Measurements from ENCODE around the gene HRH1. TPM values are rescaled to one million over a fixed set of nuclear protein-coding genes. Genes with fewer than 3 reads are reported as not detected.
"Not testable (repeated sequence)": the region's sequence is repeated elsewhere in the genome, so short reads cannot be mapped to it uniquely, and the experiment has no call there.

Gene HRH1
- total RNA-seq, 1 experiment from 2014 or later: 16.7 TPM

GRCh38 chr3:11201251-11202019, 47.1 kb downstream of the HRH1 start:
- DNase-seq (ENCODE audit: low read depth): peak; percentile 70

DNA sequence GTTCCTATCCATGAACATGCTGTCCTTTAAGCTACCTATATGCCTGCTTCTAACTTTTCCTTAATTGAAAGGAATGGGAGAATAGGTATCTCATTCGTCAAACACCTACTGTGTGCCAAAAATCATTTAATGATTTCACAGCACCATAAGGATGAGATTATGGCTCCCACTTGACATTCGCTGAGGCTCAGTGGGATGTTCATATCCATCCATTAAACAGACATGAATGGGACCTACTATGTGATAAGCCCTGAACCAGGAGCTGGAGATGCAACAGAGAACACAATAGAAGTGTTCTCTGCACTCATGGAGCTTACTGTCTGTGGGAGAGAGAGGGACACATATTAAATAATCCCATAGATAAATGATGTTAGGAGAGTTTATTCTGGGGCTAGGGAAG, 49.7 kb downstream of the HRH1 start:
- DNase-seq (ENCODE audit: low read depth): no peak

DNA sequence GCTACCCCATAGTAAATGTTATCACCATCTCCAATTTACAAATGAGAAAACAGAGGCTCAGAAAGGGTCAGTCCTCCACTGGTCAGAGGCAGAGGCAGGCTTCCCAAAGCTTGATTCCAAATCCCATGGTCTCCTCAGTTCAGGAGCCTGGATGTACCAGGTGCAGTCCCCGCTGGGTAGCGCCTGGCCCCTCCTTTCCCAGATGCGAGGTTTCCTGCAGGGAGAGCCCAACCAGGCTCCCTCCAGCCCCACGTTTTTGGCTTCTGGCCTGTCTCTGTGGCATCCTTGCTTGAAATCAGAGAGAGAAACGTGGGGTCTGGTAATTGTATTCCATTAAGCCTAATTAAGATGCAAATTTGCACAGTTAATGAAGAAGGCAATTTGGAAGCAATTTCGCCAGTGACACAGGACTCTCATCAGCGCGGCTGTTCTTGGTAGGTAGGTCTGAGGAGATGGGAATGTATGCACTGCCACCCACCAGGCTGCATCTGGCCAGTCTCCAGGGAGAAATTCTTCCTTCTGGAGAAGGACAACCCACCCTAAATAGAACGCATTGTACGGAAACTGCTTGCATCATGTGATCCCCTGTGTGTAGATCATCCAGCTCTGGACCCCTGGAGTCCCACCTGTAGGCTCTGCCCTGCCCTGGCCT, 50.5 kb downstream of the HRH1 start:
- no peak for DNase-seq (ENCODE audit: low read depth)

GRCh38 chr3:11205881-11206280, 51.6 kb downstream of the HRH1 start:
- not testable (repeated sequence) for DNase-seq (ENCODE audit: low read depth)

- DNase-seq (ENCODE audit: low read depth): no peak
Measured at GRCh38 chr3:11206316-11206715, 52.0 kb downstream of the HRH1 start.

DNA sequence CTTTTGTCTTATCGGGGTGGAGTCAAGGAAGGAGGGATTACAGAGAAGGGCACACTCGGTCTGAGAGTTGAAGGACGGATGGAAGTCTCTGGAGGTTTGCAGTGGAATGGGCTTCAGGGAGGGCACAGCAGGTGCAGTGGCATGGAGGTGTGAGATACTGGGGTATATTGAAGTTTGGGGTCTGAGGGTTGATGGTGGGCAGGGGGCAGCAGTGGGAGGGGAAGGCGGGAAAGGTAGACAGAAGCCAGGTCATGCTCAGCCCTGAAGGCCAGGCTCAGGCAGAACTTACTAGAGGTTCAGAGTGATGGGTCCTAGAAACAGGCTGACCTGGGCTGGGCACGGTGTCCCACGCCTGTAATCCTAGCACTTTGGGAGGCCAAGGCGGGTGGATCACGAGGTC, 52.7 kb downstream of the HRH1 start:
- no peak for DNase-seq (ENCODE audit: low read depth)

DNA sequence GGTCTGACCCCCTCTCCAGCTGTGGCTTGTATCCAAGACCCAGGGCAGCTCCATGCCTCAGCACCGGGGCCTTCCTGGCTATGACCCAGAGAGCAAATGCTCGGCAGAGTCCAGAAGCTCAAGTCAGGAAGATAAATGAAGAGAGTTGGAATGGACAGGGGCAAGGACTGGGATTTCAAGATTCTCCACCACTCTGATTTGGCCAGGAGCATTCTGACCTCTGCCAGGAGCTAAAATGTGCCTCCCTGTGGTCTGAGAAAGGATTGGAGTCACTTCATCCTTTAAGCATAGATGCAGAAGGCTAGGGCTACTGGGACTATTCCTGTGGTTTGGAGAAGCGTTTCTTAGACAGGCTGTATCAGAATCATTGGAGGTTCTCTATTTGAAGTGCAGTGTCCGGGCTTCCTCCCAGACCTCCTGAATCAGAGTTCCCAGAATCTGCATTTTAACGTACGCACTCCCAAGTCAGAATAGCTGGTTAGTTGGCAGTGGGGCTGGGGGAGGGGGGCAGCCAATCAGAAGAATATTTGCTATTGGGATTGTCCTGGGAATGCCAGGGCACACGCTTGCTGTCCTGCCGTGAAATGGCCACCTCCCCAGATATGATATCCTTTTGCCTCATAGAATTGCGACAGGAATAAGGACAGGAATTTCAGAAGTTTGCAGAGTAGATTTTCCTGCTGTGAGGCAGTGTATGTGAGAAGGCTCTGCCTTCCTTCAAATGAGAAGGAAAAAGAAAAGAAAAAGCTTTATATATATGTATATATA, 57.4 kb downstream of the HRH1 start:
- DNase-seq (ENCODE audit: low read depth): peak; percentile 48

- DNase-seq (ENCODE audit: low read depth): peak; percentile 80
Measured at GRCh38 chr3:11212299-11212608, 58.0 kb downstream of the HRH1 start.

- DNase-seq (ENCODE audit: low read depth): peak; percentile 82
Measured at GRCh38 chr3:11212784-11213183, 58.5 kb downstream of the HRH1 start.

GRCh38 chr3:11213810-11214450, 59.6 kb downstream of the HRH1 start:
- no peak for DNase-seq (ENCODE audit: low read depth)

DNA sequence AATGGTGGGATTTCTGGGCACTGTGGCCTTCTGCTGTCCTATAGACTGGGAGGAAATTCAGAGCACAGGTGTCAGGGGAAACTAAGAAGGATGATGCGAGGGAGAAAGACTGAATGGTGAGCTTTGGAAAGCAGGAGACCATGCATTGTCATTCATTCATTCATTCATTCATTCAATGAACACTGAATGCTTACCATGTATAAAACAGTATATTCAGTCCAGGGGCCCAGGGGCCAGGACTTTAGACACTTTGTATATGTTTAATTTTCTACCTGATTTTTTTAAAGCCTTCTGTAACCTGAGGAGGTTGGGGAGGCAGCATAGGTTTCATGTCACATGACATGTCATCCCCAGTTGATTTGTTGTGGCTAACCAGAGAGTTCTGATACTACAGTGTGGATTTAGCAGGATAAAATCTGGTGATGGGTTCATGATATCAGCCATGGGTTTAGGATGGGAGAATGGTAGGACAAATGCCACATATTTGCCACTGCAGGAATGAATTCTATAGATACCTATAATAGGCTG, 60.2 kb downstream of the HRH1 start:
- DNase-seq (ENCODE audit: low read depth): no peak

DNA sequence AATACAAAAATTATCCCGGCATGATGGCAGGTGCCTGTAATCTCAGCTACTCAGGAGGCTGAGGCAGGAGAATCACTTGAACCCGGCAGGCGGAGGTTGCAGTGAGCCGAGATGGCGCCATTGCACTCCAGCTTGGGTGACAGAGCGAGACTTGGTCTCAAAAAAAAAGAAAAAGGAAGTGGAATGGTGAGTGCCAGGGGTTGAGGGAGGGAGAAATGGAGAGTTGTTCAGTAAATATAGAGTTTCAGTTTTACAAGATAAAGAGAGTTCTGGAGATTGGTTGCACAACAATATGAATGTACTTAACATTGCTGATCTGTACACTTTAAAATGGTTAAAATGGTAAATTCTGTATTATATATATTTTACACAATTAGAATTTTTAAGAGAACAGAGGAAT, 63.1 kb downstream of the HRH1 start:
- DNase-seq (ENCODE audit: low read depth): not testable (repeated sequence)

DNA sequence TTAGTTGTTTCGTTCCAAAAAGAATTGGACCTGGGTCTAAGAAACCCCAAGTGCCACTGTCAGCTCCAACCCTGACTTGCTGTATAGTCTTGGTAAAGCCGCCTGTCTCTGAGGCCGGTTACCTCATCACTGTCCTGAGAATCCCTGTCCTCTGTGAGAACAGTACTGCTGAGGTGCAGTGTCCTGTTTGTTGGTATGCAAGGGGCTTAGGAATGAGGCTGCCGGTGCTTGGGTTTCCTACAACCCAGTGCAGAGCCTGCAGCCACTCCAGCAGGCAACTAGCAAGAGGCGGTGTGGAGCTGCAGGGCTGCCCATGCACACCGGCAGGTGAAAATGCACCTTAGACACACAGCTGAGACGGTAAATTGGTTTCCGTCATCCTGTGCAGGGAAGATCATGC, 65.9 kb downstream of the HRH1 start:
- no peak for DNase-seq (ENCODE audit: low read depth)

DNA sequence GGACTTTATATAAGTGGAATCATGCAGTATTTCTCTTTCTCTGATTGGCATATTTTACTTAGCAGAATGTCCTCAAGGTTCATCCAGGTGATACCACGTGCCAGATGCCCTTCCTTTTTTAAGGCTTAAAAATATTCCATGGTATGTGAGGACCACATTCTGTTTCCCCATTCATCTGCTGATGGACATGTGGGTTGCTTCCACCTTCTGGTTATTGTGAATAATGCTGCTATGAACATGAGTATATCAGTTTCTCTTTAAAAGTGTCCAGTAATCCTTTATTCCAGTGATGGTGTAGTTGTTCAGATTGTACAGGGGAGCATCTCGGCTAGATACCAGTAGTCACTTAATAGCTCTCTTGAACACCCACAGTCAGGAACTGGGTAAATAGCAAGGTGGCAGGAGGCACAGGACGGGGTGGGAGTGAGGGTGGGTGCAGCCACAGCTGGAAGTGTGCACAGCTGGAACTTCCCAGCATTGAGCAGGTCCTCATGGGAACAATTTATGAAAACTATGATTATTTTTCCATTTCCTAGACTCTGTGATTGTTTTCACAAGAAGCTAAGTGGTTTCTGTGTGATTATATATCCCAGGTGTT, 67.6 kb downstream of the HRH1 start:
- DNase-seq (ENCODE audit: low read depth): no peak

GRCh38 chr3:11224010-11224409, 69.7 kb downstream of the HRH1 start:
- no peak for DNase-seq (ENCODE audit: low read depth)

GRCh38 chr3:11224870-11225229, 70.6 kb downstream of the HRH1 start:
- DNase-seq (ENCODE audit: low read depth): no peak

DNA sequence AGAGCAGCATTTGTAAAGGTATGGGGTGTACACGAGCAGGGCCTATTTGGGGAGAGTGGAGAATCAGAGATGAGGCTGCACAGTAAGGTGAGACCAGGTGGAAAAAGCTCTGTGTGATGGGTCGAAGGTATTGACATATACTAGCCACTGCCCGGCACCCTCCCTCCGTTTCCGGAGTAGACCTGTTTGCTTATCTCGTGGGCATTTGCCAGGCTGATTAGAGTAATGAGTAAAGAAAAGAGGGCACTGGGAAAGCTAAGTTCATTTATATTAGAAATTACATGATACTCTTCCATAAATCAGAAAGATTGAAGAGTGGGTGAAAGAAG, 71.7 kb downstream of the HRH1 start:
- no peak for DNase-seq (ENCODE audit: low read depth)

- DNase-seq (ENCODE audit: low read depth): no peak
Measured at GRCh38 chr3:11228041-11228440, 73.7 kb downstream of the HRH1 start.

DNA sequence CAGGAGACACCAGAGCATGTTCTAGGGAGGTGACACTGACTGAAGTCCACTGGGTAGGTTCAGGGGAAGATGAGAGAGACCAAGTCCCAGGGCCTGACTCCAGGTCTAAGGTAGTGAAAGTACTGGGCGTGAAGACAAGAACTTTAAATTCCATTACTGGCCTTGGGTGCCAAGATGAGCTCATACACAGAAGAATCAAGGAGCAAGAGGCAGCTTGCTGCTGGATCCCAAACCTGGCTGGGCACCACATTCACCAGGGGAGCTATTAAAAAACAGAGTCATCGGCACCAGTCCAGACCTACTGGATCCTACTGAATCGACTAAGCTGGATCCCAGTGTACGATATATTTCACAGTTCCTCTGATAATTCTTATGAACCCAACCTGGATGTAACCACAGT, 75.8 kb downstream of the HRH1 start:
- no peak for DNase-seq (ENCODE audit: low read depth)

- DNase-seq (ENCODE audit: low read depth): no peak
Measured at GRCh38 chr3:11230832-11231231, 76.5 kb downstream of the HRH1 start.

GRCh38 chr3:11235385-11235784, 81.1 kb downstream of the HRH1 start:
- no peak for DNase-seq (ENCODE audit: low read depth)

Measured in HT1080 (cell line).